ENCODE measurements around the gene PGAM5.

- TF ChIP-seq POLR2AphosphoS5 (IDR thresholded peaks at IDR 0.05) (no peak), EP300 (IDR thresholded peaks at IDR 0.05) (no peak)
Measured at GRCh38 chr12:132723764-132724140, 13.1 kb downstream of the PGAM5 start.
